GM12873 (cell line): Measurements from ENCODE around the gene ZSWIM6.

Experiments used
- CTCF ChIP-seq: IDR thresholded peaks from 2 replicates; pipeline ENCODE4 v1.5.1; 2012; ENCODE audit warnings: low read depth, mild to moderate bottlenecking, moderate library complexity, low read length, control low read depth; ENCODE audit not compliant: insufficient read depth; ENCODE audit errors: missing control alignments

Gene ZSWIM6

GRCh38 chr5:61333954-61334867 is 2.2 kb downstream of the ZSWIM6 start:
- TF ChIP-seq CTCF, result no peak

- no peak for TF ChIP-seq CTCF
Observed at GRCh38 chr5:61334868-61335615, 3.0 kb downstream of the ZSWIM6 start.

- no peak for TF ChIP-seq CTCF
Observed at GRCh38 chr5:61339764-61340163, 7.7 kb downstream of the ZSWIM6 start.

GRCh38 chr5:61340775-61341361 is 8.8 kb downstream of the ZSWIM6 start:
- TF ChIP-seq CTCF, result no peak

- no peak for TF ChIP-seq CTCF
Observed at GRCh38 chr5:61342071-61342501, 10.0 kb downstream of the ZSWIM6 start.

- no peak for TF ChIP-seq CTCF
Observed at GRCh38 chr5:61344187-61344944, 12.3 kb downstream of the ZSWIM6 start.

GRCh38 chr5:61346511-61346910 is 14.5 kb downstream of the ZSWIM6 start:
- TF ChIP-seq CTCF, result no peak
